Gastrocnemius medialis (tissue), 4 donors: ENCODE results near the gene CSF3. TPM values are rescaled to one million over a fixed set of nuclear protein-coding genes. Genes with fewer than 3 reads are reported as not detected.

Source experiments
- ATAC-seq, 2 donors: fragments of 150-250 bp; one replicate each; pipeline ENCODE4 v1.9.1; 2016
- DNase-seq, 2 donors: peaks; one replicate each; pipeline ENCODE4 v3.0.0-alpha.2; 2019
- H3K27ac ChIP-seq, 4 donors: fragments of 200-600 bp; sonication (generic); 1 replicate in 1 of 4; 2 replicates in 3 of 4; pipeline ENCODE4 v1.5.1; 2016 to 2018; ENCODE audit warnings: mild to moderate bottlenecking in 2 of 4, moderate library complexity in 1 of 4
- H3K27me3 ChIP-seq, 3 donors: fragments of 200-600 bp; sonication (generic) in 2 of 3; 1 replicate in 1 of 3; 2 replicates in 2 of 3; pipeline versions ENCODE4 v1.5.1 to v1.6.0; 2016 to 2019; ENCODE audit warnings: mild to moderate bottlenecking in 1 of 3, moderate library complexity in 1 of 3
- H3K36me3 ChIP-seq, 2 donors: fragments of 200-600 bp; sonication (generic) in 1 of 2; one replicate each; pipeline ENCODE4 v1.5.1; 2017 to 2018
- H3K4me1 ChIP-seq, 2 donors: fragments of 200-600 bp; sonication (generic) in 1 of 2; one replicate each; pipeline ENCODE4 v1.5.1; 2016 to 2017; ENCODE audit warnings: mild to moderate bottlenecking in 2 of 2
- H3K4me3 ChIP-seq, 4 donors: fragments of 200-600 bp; sonication (generic) in 3 of 4; 1 replicate in 1 of 4; 2 replicates in 3 of 4; pipeline ENCODE4 v1.5.1; 2016 to 2019; ENCODE audit warnings: mild to moderate bottlenecking in 2 of 4
- H3K9me3 ChIP-seq, 3 donors: fragments of 200-600 bp; sonication (generic) in 2 of 3; 1 replicate in 1 of 3; 2 replicates in 2 of 3; pipeline ENCODE4 v1.5.1; 2016 to 2019
- CTCF ChIP-seq, 5 experiments: fragments of 450-650 bp in 3 of 5; fragments of 200-600 bp in 2 of 5; sonication (generic) in 2 of 5; IDR thresholded peaks in 4 of 5; conservative IDR thresholded peaks in 1 of 5; 1 replicate in 4 of 5; 2 replicates in 1 of 5; pipeline ENCODE4 v1.5.1; 2016 to 2019; ENCODE audit warnings: antibody characterized with exemption in 5 of 5, mild to moderate bottlenecking in 3 of 5, moderate library complexity in 3 of 5
- POLR2A ChIP-seq, 2 donors: fragments of 450-650 bp; IDR thresholded peaks; one replicate each; pipeline ENCODE4 v1.6.1; 2017; ENCODE audit warnings: antibody characterized with exemption in 2 of 2, mild to moderate bottlenecking in 2 of 2, moderate library complexity in 2 of 2
- in situ Hi-C, 4 donors: fragments of 200-750 bp; cut with MboI; loops; one replicate each; pipeline versions ENCODE4 v1.15.0 to v1.8.0; 2017; ENCODE audit warnings: low sequenced_read_pairs in 4 of 4
- intact Hi-C: fragments of 100-400 bp; cut with DNase I; formaldehyde crosslinking; loops from one replicate; pipeline ENCODE4 v1.15.1; 2023; ENCODE audit warnings: low total_unique reads
- total RNA-seq, 4 donors: library from RNA; depleted of rRNA; stranded (reverse); fragments of >200 nt; gene quantifications; one replicate each; pipeline versions ENCODE4 v1.1.0 to v1.2.3, GENCODE V29; 2016

The CSF3 gene
- total RNA-seq: 10 to 100 TPM; 11.4 to 20.6 (median 16.3) TPM

- peaks cover 0 to 5% of the 10 kb centered on the region in 2 donors for H3K36me3 ChIP-seq
- H3K4me1 ChIP-seq: peaks cover 45 to 59% of the 10 kb centered on the region in 2 donors
- ATAC-seq (peak; percentile 33 to 35), DNase-seq (peak; percentile 89 to 93)
- peak within 1 kb of the TSS; percentile 87 to 99 (median 94) for H3K27ac ChIP-seq
- intact Hi-C loops (loop anchor here (1.0 to 10.0 kb wide), 3 partner anchors 60 to 300 kb away; no protein-coding TSS in a partner anchor), in situ Hi-C loops (no loop called here)
- peak within 1 kb of the TSS; percentile 46 to 66 (median 59) for H3K4me3 ChIP-seq
- no peaks in the 10 kb centered on the region for H3K27me3 ChIP-seq
- peak in 1 of 5 experiments; percentile 6 for TF ChIP-seq CTCF (IDR thresholded peaks at IDR 0.05 in 4 of 5, conservative IDR thresholded peaks at IDR 0.05 in 1 of 5)
- peak; percentile 73 to 85 for TF ChIP-seq POLR2A (IDR thresholded peaks at IDR 0.05)
- no peaks in the 10 kb centered on the region for H3K9me3 ChIP-seq
These were observed at the start of gene CSF3 for GRCh38 chr17:40015005-40015997. Gene CSF3 (plus strand): TSS chr17:40015440. CDS start chr17:40015475, 35 bp downstream.

GRCh38 chr17:39966771-39967170 lies 48.5 kb upstream of the CSF3 start:
- TF ChIP-seq CTCF (IDR thresholded peaks at IDR 0.05 in 4 of 5, conservative IDR thresholded peaks at IDR 0.05 in 1 of 5) (no peak), POLR2A (IDR thresholded peaks at IDR 0.05) (no peak)
- DNase-seq: no peak
- ATAC-seq: no peak
- Histone ChIP-seq H3K9me3 (no peaks in the 10 kb centered on the region), H3K4me1 (no peaks in the 10 kb centered on the region), H3K4me3 (no peak overlapping the region), H3K27me3 (peaks cover 0 to 7% (median 0%) of the 10 kb centered on the region in 3 donors), H3K27ac (no peak overlapping the region), H3K36me3 (no peaks in the 10 kb centered on the region)
- intact Hi-C loops: no loop called here
- in situ Hi-C loops: no loop called here

- no peak overlapping the region for H3K27ac ChIP-seq
- no peaks in the 10 kb centered on the region for H3K4me1 ChIP-seq
- TF ChIP-seq CTCF (IDR thresholded peaks at IDR 0.05 in 4 of 5, conservative IDR thresholded peaks at IDR 0.05 in 1 of 5) (no peak), POLR2A (IDR thresholded peaks at IDR 0.05) (no peak)
- peaks cover 0 to 7% (median 0%) of the 10 kb centered on the region in 3 donors for H3K27me3 ChIP-seq
- DNase-seq: no peak
- ATAC-seq: no peak
- H3K36me3 ChIP-seq: no peaks in the 10 kb centered on the region
- no peak overlapping the region for H3K4me3 ChIP-seq
- intact Hi-C loops: no loop called here
- in situ Hi-C loops: no loop called here
- no peaks in the 10 kb centered on the region for H3K9me3 ChIP-seq
These were observed 46.5 kb upstream of the CSF3 start for GRCh38 chr17:39968761-39969160.

GRCh38 chr17:39969375-39969774 lies 45.9 kb upstream of the CSF3 start:
- Histone ChIP-seq H3K36me3 (no peaks in the 10 kb centered on the region), H3K27me3 (peaks cover 0 to 5% (median 0%) of the 10 kb centered on the region in 3 donors), H3K9me3 (no peaks in the 10 kb centered on the region), H3K4me3 (no peak overlapping the region), H3K27ac (no peak overlapping the region), H3K4me1 (no peaks in the 10 kb centered on the region)
- TF ChIP-seq CTCF (IDR thresholded peaks at IDR 0.05 in 4 of 5, conservative IDR thresholded peaks at IDR 0.05 in 1 of 5): no peak
- TF ChIP-seq POLR2A (IDR thresholded peaks at IDR 0.05): no peak
- intact Hi-C loops: no loop called here
- DNase-seq: no peak
- ATAC-seq: no peak
- in situ Hi-C loops: no loop called here
